ENCODE data around the gene ANKLE1. TPM values are rescaled to one million over a fixed set of nuclear protein-coding genes. Genes with fewer than 3 reads are reported as not detected.

The ANKLE1 gene
- total RNA-seq, 2 donors from 2014 or later: 0.27 to 0.44 TPM

DNA sequence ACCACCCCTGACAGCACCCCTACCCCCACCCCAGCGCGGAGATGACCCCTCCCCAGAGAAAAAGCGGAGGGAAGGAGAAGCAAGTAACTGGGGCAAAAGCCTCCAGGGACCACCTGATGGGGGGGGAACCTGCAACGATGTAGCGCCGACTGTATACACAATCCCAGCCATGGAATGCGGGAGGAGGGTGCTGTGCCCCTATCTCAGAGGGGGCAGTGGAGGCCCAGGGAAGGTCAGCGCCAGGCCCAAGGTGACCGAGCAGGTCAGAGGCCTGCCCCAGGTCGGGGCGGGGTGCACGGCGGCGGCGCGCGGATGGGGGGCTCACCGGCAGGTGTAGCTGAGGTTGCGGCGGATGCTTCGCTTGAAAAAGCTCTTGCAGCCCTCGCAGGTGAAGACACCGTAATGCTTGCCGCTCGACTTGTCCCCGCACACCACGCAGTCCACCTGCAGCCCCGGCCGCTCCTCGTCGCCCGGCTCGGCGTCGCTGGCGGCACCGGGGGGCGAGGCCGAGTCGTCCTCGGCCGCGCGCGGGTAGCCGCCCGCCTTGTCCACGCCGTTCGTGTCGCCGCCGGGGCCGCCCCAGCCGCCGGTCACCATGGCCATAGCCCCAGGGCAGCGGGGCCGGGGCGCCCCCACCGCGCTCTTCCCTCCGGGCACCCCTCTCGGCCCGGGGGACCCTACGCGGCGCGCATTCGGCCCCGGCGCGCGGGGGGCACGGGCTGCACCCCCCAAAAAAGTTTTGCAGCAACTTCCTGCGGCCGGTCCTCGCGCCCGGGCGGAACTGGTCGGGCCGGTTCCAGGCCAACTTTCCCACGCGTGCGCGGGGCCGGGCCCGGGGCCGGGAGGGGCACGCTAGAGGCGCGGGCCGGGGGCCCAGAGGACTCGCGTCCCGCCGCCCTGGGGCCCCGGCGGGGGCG is 36.8 kb upstream of the ANKLE1 start:
- intact Hi-C loops (cut with DNase I): no loop called here
- H3K4me3 ChIP-seq: peak overlapping the region; percentile 80
- no peaks in the 10 kb centered on the region for H3K9me3 ChIP-seq
- no peaks in the 10 kb centered on the region for H3K27me3 ChIP-seq
- TF ChIP-seq, protein P1, sequence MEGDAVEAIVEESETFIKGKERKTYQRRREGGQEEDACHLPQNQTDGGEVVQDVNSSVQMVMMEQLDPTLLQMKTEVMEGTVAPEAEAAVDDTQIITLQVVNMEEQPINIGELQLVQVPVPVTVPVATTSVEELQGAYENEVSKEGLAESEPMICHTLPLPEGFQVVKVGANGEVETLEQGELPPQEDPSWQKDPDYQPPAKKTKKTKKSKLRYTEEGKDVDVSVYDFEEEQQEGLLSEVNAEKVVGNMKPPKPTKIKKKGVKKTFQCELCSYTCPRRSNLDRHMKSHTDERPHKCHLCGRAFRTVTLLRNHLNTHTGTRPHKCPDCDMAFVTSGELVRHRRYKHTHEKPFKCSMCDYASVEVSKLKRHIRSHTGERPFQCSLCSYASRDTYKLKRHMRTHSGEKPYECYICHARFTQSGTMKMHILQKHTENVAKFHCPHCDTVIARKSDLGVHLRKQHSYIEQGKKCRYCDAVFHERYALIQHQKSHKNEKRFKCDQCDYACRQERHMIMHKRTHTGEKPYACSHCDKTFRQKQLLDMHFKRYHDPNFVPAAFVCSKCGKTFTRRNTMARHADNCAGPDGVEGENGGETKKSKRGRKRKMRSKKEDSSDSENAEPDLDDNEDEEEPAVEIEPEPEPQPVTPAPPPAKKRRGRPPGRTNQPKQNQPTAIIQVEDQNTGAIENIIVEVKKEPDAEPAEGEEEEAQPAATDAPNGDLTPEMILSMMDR (IDR thresholded peaks at IDR 0.05): no peak
- peak overlapping the region; percentile 85 to 95 for H3K9ac ChIP-seq (ENCODE audit: low read depth in 2 of 2, low read length in 2 of 2)
- peak overlapping the region; percentile 86 for H3K27ac ChIP-seq
- no peaks in the 10 kb centered on the region for H3K36me3 ChIP-seq
- DNase-seq: peak; percentile 51
- H3K4me1 ChIP-seq: peaks cover 45% of the 10 kb centered on the region

DNA sequence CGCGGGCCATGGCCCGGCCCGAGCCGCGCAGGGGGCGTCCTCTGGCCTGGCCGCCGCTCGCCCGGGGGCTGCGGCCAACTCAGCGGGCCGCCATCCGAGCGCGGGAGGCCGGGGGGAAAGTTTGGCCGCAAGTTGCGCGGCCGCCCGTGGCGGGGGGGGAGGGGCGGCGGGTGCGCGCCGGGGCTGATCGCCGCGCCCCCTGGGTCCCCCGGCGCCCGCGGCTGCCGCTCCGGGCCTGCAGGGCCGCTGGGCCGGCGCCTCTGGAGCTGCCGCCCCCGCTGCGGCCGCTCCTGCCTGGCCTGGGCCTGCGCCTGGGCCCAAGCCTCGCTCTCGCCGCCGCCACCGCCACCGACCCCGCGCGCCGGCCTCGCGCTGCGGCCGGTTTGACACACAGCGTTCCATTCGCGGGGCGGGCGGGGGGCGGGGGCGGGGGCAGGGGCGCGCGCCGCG is 36.1 kb upstream of the ANKLE1 start, which contains the start of gene NR2F6:
Gene NR2F6, minus strand, starts transcription at position 385 of the 450 bp plus-strand sequence. CDS start 699 bp downstream, outside the sequence.
- H3K4me1 ChIP-seq: peaks cover 38% of the 10 kb centered on the region
- H3K27ac ChIP-seq: peak within 1 kb of the TSS; percentile 93
- H3K9me3 ChIP-seq: no peaks in the 10 kb centered on the region
- H3K4me3 ChIP-seq: peak within 1 kb of the TSS; percentile 80
- no peaks in the 10 kb centered on the region for H3K36me3 ChIP-seq
- DNase-seq: no peak
- intact Hi-C loops (cut with DNase I): no loop called here
- H3K27me3 ChIP-seq: no peaks in the 10 kb centered on the region
- peak within 1 kb of the TSS; percentile 85 to 95 for H3K9ac ChIP-seq (ENCODE audit: low read depth in 2 of 2, low read length in 2 of 2)
- TF ChIP-seq, protein P1 (IDR thresholded peaks at IDR 0.05): no peak

DNA sequence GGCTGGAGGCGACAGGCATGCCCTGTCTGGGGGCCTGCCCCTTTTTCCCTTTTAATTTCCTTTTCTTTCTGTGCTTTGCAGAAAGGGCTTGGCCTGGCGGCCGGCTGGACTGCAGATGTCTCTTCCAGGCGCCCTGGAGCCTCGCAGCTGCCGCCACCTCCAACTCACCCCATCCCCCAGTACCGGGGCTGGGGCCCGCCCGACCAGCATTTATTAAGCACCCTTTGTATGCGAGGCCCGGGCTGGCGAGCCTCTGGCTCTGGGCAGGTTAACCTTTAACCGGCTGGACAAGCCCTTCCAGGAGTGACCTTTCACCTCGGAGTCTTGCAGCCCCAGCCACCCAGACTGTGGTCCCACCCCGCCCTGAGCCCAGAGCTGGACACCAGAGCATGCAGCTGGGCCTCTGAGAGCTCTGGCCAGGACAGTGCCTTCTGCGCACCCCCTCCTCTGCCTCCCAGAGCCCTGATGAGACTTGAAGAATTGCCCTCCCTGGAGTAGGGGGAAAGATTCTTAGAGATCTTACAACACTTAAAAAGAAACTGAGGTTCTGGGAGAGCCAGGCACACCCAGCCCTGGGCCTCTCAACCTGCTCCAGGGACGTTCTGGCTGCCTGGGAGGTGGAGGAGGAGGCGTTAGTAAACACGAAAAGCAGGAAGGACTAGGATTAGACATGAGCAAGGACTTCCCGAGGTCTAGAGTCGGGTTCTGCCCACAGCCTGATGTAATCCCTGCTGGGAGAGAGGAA is 34.8 kb upstream of the ANKLE1 start:
- Histone ChIP-seq H3K4me3 (peak overlapping the region; percentile 31), H3K9ac (ENCODE audit: low read depth in 2 of 2, low read length in 2 of 2) (peak overlapping the region; percentile 64 to 74), H3K27me3 (no peaks in the 10 kb centered on the region), H3K36me3 (no peaks in the 10 kb centered on the region), H3K9me3 (no peaks in the 10 kb centered on the region), H3K27ac (peak overlapping the region; percentile 93), H3K4me1 (peaks cover 32% of the 10 kb centered on the region)
- peak; percentile 81 for DNase-seq
- TF ChIP-seq, protein P1 (IDR thresholded peaks at IDR 0.05): no peak
- intact Hi-C loops (cut with DNase I): no loop called here

DNA sequence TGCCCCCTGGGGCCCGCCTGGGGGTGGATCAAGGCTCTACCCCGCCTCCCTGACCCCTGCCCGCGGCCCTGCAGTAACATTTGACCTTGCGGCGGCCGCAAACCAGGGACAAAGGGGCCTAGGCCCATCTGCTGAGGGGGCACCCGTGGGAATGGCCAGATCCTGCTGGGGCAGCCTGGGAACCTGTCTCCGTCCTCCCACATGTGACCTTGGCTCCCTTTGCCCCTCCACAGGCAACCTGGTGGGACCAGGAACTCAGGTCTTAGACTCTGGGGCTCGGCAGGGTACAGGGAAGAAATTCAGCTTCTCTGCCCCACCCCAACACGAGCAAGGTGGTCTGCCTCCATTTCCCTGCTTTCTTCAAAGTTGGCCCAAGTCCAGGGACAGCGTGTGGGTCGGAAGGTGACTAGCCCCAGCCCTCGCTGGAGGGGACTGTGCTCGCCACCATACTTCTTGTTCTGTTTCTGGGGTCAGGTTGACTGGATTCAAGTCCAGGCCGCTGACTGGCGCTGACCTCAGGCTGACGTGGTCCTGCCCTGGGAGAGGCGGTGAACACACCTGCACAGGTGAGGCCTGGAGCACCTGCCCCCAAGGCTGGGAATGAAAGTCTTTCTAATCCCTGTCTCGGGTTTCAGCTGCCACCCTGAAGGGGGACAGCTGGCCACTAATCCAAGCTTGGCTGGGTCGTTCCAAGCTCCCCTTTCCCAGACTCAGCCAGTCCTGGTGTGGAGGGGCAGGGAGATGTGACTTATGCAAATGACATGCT is 33.5 kb upstream of the ANKLE1 start:
- intact Hi-C loops (cut with DNase I): no loop called here
- H3K4me3 ChIP-seq: no peak overlapping the region
- H3K27ac ChIP-seq: peak overlapping the region; percentile 93
- peak; percentile 75 for DNase-seq
- no peaks in the 10 kb centered on the region for H3K9me3 ChIP-seq
- no peaks in the 10 kb centered on the region for H3K27me3 ChIP-seq
- no peaks in the 10 kb centered on the region for H3K36me3 ChIP-seq
- peak overlapping the region; percentile 43 to 74 for H3K9ac ChIP-seq (ENCODE audit: low read depth in 2 of 2, low read length in 2 of 2)
- H3K4me1 ChIP-seq: peaks cover 23% of the 10 kb centered on the region
- TF ChIP-seq, protein P1 (IDR thresholded peaks at IDR 0.05): no peak
